Measurements from ENCODE around the gene TOMM70.

Gene TOMM70

DNA sequence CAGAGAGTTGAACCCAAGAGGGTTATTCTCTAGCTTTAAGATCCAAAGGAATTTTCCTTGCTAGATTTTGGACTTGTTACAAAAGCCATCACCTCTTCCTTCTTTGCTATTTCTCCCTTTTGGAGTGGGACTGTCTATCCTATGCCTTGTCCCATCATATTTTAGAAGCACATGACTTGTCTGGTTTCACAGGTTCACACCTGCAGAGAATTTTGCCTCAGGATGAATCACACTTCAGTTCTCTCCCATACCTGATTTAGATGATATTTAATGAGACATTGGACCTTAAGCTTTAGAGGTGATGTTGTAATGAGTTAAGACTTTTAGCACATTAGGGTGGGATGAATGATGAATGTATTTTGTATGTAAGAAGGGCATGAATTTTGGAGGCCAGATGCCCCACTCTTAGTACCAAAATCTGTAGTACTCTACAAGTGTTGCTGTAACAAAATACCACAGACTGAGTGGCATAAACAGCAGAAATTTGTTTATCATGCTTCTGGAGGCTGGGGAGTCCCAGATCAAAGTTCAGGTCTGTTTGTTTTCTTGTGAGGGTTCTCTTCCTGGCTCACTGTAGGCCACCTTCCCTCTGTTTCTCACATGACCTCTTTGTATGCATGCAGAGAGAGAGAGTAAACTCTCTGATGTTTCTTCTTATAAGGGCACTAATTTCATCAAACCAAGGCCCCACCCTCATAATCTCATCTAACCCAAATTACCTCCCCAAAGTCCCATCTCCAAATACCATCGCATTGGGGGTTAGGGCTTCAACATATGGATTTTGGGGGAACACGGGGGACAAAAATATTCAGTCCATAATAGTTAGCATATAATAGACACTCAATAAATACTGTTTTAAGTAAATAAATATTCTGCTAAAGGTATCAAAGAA is 10.4 kb upstream of the TOMM70 start:
- no peak for DNase-seq (ENCODE audit: low read depth)

DNA sequence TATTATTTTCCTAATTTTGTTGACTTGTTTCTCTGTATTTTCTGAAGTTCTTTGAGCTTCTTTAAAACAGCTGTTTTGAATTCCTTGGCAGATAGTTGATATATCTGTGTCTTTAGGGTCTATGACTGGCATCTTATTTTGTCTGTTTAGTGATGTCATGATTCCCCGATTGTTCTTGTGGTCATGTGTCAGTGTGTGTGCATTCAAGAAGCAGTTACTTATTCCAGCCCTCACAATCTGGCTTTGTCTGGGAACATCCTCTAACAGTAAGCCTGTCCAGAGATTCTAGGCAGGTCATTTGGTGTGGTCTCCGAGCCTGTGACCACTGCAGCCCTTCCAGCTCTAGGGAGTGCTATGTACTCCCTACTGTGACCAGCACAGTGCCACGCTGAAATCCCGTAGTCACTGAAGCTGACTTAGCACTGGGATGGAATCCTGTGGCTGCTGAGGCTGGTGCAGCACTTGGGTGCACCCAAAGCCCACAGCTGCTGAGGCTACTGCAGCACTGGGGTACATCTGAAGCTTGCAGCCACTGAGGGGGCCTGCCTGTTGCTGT is 7.2 kb upstream of the TOMM70 start:
- no peak for DNase-seq (ENCODE audit: low read depth)

DNA sequence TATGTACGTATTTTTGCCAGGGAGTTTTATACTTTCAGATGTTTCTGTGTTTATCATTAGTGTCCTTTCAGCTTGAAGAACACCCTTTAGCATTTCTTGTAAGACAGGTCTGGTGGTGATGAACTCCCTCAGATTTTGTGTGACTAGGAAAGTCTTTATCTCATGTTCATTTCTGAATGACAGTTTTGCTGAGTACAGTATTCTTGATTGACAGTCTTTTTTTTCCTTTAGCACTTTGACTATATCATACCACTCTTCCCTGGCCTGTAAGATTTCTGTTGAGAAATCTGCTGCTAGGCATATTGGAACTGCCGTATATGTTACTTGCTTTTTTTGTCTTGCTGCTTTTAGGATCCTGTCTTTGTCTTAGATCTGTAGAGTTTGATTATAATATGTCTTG is 6.3 kb upstream of the TOMM70 start:
- DNase-seq (ENCODE audit: low read depth) = no peak

DNA sequence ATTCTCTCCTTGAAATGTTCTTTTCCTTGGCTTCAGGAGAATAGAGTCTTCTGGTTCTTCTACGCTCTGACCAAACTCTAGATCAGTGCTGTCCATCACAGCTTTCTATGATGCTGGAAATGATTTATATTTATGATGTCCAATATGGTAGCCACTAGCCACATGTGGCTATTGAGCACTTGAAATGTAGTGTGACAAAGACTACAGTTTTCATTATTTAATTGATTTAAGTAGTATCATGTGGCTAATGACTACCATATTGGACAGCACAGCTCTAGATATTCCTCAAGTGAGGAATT is 3.3 kb upstream of the TOMM70 start:
- no peak for DNase-seq (ENCODE audit: low read depth)

DNA sequence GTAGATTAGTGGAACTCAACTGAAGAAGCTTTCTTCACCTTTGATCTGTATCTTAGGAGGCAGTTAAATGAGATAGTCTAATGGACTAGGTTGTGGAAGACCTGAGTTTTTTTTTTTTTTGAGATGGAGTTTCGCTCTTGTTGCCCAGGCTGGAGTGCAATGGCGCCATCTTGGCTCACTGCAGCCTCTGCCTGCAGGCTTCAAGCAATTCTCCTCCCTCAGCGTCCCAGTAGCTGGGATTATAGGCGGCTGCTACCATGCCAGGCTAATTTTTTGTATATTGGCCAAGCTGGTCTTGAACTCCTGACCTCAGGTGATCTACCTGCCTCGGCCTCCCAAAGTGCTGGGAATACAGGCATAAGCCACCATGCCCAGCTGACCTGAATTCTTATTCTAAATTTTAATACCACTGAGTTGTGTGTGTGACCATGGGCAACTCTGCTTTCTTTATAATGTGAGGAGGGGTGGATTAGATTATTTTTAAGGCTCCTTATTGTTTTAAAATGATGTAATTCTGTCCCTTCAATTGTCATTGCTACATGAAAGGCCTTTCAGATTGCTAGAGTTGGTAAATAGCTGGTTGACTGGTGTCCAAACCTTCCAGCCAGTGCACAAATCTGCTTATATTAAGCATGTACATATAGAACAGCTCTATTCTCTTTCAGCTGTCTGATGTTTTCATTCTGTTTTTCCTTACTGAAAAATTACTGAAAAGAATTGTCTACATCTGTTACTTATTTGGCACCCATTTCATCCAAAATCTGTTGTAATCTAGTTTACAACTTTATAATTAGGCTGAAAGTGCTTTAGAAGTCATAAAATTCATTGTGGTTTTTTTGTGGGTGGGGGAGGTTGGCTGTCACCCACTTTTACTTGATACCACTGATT is 2.7 kb upstream of the TOMM70 start:
- no peak for DNase-seq (ENCODE audit: low read depth)

DNA sequence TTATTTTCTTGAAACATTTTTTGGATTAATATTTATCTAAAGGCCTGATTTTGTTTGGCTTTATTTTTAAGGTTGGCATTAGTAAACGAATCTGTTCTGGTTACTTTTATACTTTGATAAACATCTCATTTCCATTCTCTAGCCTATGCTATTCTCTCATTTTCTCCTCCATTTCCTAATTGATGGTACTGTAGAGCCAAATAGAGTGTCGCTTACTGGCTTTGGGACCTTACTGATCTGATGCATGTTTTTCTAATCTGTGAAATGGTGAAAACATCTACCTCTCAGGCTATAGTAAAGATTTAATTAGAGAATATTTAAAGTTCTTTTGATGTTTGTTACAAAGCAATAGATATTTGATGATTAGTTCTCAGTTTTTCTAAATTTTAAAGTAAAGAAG is 2.0 kb upstream of the TOMM70 start:
- DNase-seq (ENCODE audit: low read depth) = no peak

DNA sequence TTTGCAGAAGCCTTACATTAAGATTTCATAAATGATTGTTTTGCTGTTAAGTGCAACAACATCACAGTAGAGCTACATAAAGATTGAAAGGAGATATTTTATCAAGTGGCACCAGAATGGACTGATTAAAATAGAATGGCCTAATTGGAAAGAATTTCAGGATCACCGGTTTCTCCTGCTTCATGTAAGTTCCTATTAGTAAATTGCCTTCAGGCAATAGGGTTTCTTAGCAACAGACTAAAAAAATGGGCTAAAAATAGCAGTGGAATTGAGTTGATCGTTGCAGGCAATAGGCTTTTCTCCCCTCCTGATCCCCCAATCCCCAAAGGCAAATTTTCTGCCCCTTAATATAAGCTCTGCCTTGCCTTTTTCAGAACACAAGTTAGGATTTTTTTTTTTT is 1.4 kb upstream of the TOMM70 start:
- DNase-seq (ENCODE audit: low read depth) = no peak

DNA sequence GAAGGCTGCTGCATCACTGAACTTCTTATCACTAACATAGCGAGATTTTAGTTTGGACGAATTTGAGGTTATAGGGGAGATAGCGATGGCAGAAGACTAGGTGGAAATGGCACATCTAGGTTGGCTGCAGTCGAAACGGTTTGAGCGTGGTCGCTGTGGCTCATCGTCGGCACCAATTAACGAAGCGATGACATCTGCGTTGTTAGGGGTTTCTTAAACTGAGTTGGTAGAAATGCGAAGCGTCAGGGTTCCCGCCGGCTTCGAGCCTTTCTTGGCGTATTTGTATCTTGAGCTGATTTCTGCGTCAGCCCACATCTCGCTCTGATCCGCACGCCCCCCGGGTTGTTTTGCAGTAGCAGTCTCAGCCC is 769 bp upstream of the TOMM70 start:
- no peak for DNase-seq (ENCODE audit: low read depth)

DNA sequence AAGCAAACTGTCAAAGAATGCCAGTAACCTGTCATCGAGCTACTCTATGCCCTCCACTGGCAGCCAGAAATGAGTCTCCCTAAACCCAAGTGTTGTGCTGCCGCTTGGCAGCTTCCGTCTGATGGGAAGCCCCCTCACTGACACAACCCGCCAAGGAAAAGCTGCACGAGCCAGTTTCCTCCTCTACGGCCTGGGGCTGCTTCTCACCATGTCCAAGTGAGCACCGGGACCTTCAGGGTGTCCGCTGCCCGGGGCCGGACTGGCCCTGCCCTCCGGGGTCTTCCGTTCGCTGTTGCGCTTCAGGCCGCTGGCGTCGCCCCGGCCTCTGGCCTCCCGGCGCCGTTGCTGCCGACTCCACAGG is 490 bp downstream of the TOMM70 start:
- no peak for DNase-seq (ENCODE audit: low read depth)

DNA sequence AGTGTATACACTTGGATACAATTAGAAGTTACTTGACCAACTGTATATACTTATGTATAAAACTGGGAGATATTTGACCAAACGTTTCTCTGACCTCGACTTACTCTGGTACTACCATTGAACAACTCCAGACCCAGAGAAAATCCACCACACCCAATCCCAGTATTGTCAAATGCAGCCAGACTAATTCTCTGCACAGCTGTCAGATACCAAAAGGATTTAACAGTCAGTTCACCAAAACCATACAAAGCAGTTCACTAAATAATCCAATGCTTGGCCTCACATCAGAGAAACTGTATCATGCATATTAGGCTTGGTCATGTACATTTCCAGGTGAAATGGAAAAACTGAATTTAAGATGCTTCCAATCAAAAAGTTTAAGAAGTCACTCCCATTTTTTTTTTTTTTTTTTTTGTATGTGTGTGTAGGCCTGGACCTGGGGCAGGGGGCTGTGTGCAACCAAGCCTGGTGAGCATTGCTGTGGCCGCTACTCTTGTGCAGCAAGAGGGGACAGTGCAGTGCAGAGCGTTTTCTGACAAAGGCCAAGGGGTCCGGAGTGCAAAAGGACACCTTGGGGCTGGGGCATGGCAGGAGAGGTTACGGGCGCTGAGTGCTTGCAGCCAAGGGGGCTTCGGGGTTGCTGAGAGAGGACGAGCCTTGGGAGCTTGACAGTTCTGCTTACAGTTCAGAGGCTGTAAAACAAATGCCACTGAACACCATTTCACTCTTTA is 1.4 kb downstream of the TOMM70 start:
- DNase-seq (ENCODE audit: low read depth) = no peak

DNA sequence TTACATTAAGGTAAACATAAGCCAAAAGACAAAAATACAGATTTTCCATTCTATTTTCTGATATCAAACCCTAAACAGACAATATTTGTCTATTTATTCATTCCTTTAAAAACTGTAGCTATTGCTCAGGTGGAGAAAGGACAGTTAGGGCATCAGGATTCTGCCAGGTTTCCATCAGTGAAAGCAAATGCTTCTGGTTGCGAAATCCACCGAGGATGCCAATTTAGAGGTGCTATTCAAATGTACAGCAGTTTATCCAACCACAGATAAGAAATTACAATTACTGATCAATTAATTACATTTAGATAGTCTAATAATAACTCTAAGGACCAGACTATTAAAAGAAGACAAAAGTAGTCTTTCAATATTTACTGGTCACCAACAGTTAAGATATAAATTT is 3.9 kb downstream of the TOMM70 start:
- DNase-seq (ENCODE audit: low read depth) = no peak

DNA sequence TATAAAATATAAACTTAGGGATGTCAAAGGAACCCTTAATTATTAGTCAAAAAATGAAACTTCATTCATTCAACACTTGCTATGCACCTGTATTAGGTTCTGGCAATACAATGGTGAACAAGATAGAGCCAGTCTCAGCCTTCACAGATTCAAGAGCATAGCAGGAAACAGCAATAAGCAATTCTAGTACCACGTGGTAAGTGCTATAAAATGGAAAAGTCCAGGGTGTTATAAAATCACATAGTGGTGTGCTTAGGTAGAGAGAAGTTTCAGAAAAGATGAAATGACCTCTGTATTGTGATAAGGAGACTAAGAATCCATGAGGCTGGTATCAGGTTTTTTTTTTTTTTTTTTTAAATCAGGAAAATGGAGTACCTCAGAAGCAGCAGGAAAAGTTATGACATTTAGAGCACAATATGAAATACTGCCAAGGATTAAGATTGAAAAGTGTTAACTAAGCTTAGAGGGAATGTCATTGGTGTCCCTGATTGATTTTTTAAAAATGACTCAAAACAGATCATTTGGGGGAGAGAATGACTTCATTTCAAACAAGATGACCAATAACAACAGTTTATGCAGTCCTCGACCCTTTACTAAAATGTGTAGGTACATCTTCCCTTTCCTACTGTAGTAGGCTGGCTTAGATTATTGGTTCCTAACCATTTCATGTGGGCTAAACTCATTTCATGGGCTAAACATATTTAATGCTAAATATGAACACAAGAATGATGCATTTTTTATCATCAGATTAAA is 5.0 kb downstream of the TOMM70 start:
- DNase-seq (ENCODE audit: low read depth) = no peak

DNA sequence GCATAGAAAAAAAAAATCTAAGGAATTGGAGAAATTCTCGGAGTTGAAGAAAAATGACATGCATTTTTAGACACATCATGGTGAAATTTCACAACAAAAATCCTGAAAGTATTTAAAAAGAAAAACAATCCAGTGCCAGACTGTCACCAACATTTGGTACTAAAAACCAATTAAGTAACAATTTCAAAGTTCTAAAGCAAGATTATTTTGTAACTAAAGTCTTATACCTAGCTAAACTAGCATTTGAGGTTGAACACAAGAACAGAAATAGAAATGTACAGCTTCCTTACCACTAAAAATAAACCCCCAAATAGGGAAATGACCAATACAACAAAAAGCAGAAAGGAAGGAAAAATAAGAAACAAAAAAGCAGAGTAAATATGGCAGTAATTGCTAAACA is 11.9 kb downstream of the TOMM70 start:
- DNase-seq (ENCODE audit: low read depth) = no peak

DNA sequence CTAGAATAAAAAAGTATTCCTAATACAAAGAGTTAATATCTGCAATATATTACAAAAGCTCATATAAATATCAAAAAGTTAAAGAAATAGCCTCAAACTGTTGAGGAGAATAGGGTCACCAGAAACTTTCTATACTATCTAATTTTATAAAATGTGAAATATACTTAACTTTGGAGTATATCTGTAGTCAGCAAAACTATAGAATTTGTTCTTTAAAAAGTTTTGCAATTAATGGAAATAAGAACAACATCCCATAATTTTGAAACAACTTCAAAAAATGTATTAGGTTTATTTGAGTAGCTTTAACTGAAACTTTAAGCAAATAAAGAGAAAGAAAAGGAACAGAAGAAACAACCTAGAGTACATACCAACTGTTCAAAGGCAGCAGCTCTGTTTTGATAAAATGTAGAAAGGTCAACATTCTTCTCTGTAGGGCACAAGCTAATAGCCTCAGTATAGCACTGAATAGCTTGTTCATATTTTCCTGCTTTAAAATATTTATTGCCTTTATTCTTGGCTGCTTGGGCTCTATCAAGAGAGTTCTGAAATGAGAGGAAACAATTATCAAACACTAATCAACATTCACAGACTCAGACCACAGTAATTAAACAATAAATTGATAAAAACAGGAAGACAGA is 14.3 kb downstream of the TOMM70 start:
- no peak for DNase-seq (ENCODE audit: low read depth)

DNA sequence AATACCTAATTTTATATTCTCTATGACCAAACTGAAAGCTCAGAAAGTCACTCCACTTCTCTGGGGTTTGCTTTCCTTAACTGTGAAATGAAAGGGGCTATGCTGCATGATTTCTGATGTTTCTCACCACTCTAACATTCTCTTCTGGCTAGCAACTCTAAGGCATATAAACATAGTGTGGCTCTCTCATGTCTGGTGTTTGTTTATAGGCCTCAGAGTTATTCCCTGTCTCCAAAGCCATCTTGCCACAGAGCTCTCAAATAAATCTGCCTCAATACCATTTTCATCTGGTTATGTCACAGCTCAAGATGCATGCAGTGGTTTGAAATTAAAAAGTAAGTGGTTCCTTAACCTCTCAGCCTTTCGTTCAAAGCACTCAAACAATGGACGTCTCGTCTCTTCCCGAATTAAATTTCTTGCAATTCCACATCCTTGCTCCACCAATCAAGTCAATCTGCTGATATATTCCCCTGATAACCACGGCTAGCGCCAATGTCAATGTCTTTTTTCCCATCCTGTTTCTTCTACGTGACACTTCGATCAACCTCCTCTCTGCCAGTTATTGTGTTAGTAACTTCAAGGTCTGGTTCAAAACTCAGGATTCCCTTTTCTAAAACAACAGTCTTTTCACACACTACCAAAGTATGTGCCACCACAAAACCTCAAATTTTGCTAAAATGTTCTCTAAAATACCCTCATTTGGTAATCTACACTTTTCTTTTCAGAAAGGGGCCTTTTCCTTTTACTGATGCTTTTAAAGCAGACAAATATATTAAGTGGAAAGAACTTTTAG is 16.0 kb downstream of the TOMM70 start:
- DNase-seq (ENCODE audit: low read depth) = no peak

DNA sequence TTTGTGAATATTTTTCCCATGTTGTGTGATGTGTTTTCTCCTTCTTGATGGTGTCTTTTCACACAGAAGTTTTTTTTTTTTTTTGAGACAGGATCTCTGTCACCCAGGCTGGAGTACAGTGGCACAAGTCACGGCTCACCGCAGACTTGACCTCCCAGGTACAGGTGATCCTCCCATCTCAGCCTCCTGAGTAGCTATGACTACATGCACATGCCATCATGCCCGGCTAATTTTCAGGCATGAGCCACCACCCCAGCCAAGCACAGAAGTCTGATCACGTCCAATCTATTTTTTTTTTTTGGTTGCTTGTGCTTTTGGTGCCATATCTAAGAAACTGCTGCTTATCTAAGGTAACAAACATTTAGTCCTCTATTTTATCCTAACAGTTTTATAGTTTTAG is 24.6 kb downstream of the TOMM70 start:
- DNase-seq (ENCODE audit: low read depth) = no peak

DNA sequence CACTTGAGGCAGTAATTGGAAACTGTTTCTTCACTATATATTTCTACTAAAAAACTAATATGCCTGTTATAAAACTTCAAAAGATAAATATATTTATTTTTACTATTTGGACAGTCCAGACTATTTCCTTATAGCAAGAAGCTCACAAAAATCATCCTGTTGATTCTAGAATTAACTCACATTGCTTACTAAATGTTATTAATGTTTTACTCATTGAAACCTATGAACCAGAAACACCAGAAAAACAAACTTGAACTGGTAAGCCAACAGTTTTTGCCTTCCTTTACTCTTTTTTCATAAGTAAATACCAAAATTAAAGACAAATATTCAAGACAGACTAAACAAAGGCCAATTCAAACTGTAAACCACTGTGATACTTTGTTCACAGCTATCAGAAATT is 26.4 kb downstream of the TOMM70 start:
- no peak for DNase-seq (ENCODE audit: low read depth)

DNA sequence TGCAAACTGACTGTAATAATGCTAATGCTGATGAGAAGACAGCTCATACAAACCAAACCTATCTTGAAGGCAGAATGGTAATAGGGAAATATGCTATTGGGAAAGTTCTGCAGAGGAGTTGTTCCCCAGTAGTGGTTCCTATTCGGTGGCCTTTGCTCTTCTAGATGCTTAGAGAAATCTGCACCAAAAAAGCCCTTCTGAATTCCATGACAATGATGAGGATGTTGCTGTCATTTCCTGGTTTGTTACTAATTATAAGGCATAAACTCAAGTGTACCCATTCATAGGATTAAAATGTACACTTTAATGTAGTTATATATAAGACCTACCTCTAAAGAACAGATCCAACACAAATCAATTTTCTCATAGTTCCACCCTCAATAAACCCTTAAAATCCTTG is 30.1 kb downstream of the TOMM70 start:
- DNase-seq (ENCODE audit: low read depth) = no peak

DNA sequence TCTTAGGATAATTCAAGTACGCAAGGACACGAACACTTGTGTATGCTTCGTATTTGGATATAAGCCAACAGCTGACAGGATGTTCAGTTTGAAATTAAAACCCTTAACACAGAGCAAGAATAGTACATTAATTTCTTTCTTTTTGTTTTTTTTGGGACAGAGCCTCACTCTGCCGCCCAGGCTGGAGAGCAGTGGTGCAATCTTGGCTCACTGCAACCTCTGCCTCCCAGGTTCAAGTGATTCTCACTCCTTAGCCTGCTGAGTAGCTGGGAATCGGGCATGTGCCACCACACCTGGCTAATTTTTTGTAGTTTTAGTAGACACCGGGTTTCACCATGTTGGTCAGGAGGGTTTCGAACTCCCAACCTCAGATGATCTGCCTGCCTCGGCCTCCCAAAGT is 32.4 kb downstream of the TOMM70 start:
- DNase-seq (ENCODE audit: low read depth) = no peak

DNA sequence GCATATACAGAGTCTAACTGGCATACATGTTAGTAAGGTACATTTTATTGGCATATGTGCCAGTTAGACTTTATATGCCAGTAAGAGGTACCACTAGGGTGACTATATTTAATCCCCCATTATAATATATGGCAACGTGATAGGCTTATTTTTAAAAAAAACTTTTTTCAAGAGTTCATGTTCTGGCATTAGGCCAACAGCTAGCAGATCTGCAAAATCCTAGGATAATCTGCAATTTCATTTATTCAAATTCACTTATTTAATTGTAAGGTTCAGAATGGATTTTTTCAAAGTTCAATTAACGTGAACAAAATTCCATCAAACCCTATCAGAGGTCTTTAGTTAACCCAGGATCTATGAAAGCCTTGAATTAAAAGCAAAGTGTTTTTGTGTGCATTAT is 34.5 kb downstream of the TOMM70 start:
- DNase-seq (ENCODE audit: low read depth) = no peak

DNA sequence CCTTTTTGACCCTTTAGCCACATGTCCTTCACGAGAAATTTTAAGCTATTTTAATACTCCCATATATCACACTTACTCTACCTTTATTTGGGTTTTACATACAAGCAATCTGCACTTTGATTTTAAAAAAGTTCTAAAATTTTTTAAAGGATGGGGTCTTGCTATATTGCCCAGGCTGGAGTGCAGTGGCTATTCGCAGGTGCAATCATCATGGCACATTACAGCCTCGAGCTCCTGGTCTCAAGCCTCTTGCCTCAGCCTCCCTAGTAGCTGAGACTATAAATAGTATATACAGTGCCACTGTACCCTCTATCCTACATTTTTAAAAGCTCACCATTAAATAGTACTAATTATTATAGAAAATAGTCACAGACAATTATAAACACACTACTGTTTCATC is 36.5 kb downstream of the TOMM70 start:
- no peak for DNase-seq (ENCODE audit: low read depth)
